Erythroblast (primary cell): Measurements from ENCODE around the gene NSUN7.

Source experiments
- GATA1 ChIP-seq: IDR thresholded peaks from 2 replicates; pipeline ENCODE4 v1.6.1; 2011; ENCODE audit warnings: low read depth, mild to moderate bottlenecking, control low read depth, low read length, moderate library complexity
- POLR2A ChIP-seq: IDR thresholded peaks from 2 replicates; pipeline ENCODE4 v1.6.1; 2011; ENCODE audit warnings: mild to moderate bottlenecking, low read length

GRCh38 chr4:40785727-40786126 lies 36.0 kb downstream of the NSUN7 start:
- no peak for TF ChIP-seq POLR2A
- TF ChIP-seq GATA1 = no peak
